Gastroesophageal sphincter (tissue), 4 donors: ENCODE data around the gene COL18A1. TPM values are rescaled to one million over a fixed set of nuclear protein-coding genes. Genes with fewer than 3 reads are reported as not detected.

ENCODE experiments used
- ATAC-seq: fragments of 150-250 bp; one replicate; pipeline ENCODE4 v1.9.1; 2016; ENCODE audit warnings: mild to moderate bottlenecking, moderate library complexity
- H3K27ac ChIP-seq, 4 donors: fragments of 200-600 bp; sonication (generic) in 3 of 4; 1 replicate in 3 of 4; 2 replicates in 1 of 4; pipeline ENCODE4 v1.5.1; 2016 to 2019
- H3K27me3 ChIP-seq: fragments of 200-600 bp; sonication (generic); one replicate; pipeline ENCODE4 v1.5.1; 2019
- H3K36me3 ChIP-seq, 2 donors: fragments of 200-600 bp; sonication (generic); one replicate each; pipeline ENCODE4 v1.5.1; 2019; ENCODE audit warnings: control low read depth in 1 of 2
- H3K4me1 ChIP-seq, 3 donors: fragments of 200-600 bp; sonication (generic); 1 replicate in 2 of 3; 2 replicates in 1 of 3; pipeline ENCODE4 v1.5.1; 2016 to 2019; ENCODE audit warnings: control low read depth in 2 of 3
- H3K4me3 ChIP-seq, 2 donors: fragments of 200-600 bp; sonication (generic); one replicate each; pipeline ENCODE4 v1.5.1; 2019; ENCODE audit warnings: mild to moderate bottlenecking in 1 of 2, moderate library complexity in 1 of 2
- H3K9me3 ChIP-seq, 3 donors: fragments of 200-600 bp; sonication (generic); one replicate each; pipeline ENCODE4 v1.5.1; 2017 to 2019; ENCODE audit warnings: control low read depth in 2 of 3
- CTCF ChIP-seq, 4 experiments: fragments of 200-600 bp in 2 of 4; fragments of 450-650 bp in 2 of 4; sonication (generic) in 1 of 4; IDR thresholded peaks; one replicate each; pipeline ENCODE4 v1.5.1; 2017 to 2019; ENCODE audit warnings: antibody characterized with exemption in 4 of 4, mild to moderate bottlenecking in 2 of 4, moderate library complexity in 2 of 4
- EP300 ChIP-seq: sonication (generic); formaldehyde crosslinking; IDR thresholded peaks from one replicate; pipeline ENCODE4 v1.6.1; 2017; ENCODE audit warnings: antibody characterized with exemption, mild to moderate bottlenecking
- POLR2A ChIP-seq, 2 donors: fragments of 450-650 bp; IDR thresholded peaks; one replicate each; pipeline ENCODE4 v1.6.1; 2017; ENCODE audit warnings: antibody characterized with exemption in 2 of 2, mild to moderate bottlenecking in 2 of 2, moderate library complexity in 1 of 2
- POLR2AphosphoS5 ChIP-seq: sonication (generic); formaldehyde crosslinking; IDR thresholded peaks from one replicate; pipeline ENCODE4 v1.6.1; 2017; ENCODE audit warnings: antibody characterized with exemption
- WGBS, 2 donors: methylation state at CpG; one replicate each; pipeline ENCODE4 v1.1.5; 2018; ENCODE audit warnings: low coverage in 1 of 2; 5-methylcytosine and 5-hydroxymethylcytosine counted together
- total RNA-seq, 4 donors: library from RNA; depleted of rRNA; stranded (reverse); fragments of >200 nt; gene quantifications; one replicate each; pipeline ENCODE4 v1.1.0, GENCODE V29; 2016

Gene COL18A1
- total RNA-seq, 4 donors from 2014 or later = 69.3 to 116 (median 78.4) TPM

- peaks cover 13% of the 10 kb centered on the region for H3K27me3 ChIP-seq
- no peaks in the 10 kb centered on the region for H3K36me3 ChIP-seq
- no peak for ATAC-seq
- H3K4me3 ChIP-seq = no peak overlapping the region
- TF ChIP-seq POLR2AphosphoS5 (no peak), EP300 (no peak), CTCF (IDR thresholded peaks at IDR 0.05) (no peak), POLR2A (IDR thresholded peaks at IDR 0.05) (no peak)
- 82 to 90% methylated on average over 5 to 7 of the region's 7 CpGs for WGBS, 2 donors
- no peak overlapping the region for H3K27ac ChIP-seq
- peaks cover 0 to 24% (median 10%) of the 10 kb centered on the region in 3 donors for H3K4me1 ChIP-seq
- H3K9me3 ChIP-seq = peaks cover 0 to 18% (median 0%) of the 10 kb centered on the region in 3 donors
Measured at GRCh38 chr21:45401054-45401518, 3.9 kb upstream of the COL18A1 start.

- Histone ChIP-seq H3K4me3 (no peak overlapping the region), H3K4me1 (peaks cover 0 to 35% (median 15%) of the 10 kb centered on the region in 3 donors), H3K27ac (no peak overlapping the region), H3K36me3 (no peaks in the 10 kb centered on the region), H3K27me3 (peaks cover 16% of the 10 kb centered on the region), H3K9me3 (peaks cover 0 to 18% (median 0%) of the 10 kb centered on the region in 3 donors)
- no peak for ATAC-seq
- no peak for TF ChIP-seq POLR2A (IDR thresholded peaks at IDR 0.05)
- TF ChIP-seq POLR2AphosphoS5 = no peak
- no peak for TF ChIP-seq EP300
- TF ChIP-seq CTCF (IDR thresholded peaks at IDR 0.05) = no peak
- WGBS, 2 donors = 84 to 92% methylated on average over 4 to 14 of the region's 17 CpGs
Measured at GRCh38 chr21:45401916-45402900, 2.8 kb upstream of the COL18A1 start.

- H3K36me3 ChIP-seq = no peaks in the 10 kb centered on the region
- peaks cover 16% of the 10 kb centered on the region for H3K27me3 ChIP-seq
- no peak for ATAC-seq
- peak overlapping the region in 3 of 4 donors; percentile 74 to 81 (median 81) for H3K27ac ChIP-seq
- peaks cover 0 to 18% (median 0%) of the 10 kb centered on the region in 3 donors for H3K9me3 ChIP-seq
- no peak for TF ChIP-seq POLR2A (IDR thresholded peaks at IDR 0.05)
- H3K4me1 ChIP-seq = peaks cover 0 to 46% (median 18%) of the 10 kb centered on the region in 3 donors
- no peak overlapping the region for H3K4me3 ChIP-seq
- WGBS, 2 donors = 76 to 81% methylated on average over 3 to 4 of the region's 7 CpGs
Measured at GRCh38 chr21:45403133-45403824, 1.7 kb upstream of the COL18A1 start.

GRCh38 chr21:45403825-45404729, 888 bp upstream of the COL18A1 start:
- peaks cover 0 to 18% (median 0%) of the 10 kb centered on the region in 3 donors for H3K9me3 ChIP-seq
- H3K36me3 ChIP-seq = no peaks in the 10 kb centered on the region
- H3K27ac ChIP-seq = peak overlapping the region; percentile 16 to 81 (median 78)
- WGBS, 2 donors = 17 to 29% methylated on average over 13 to 14 of the region's 39 CpGs
- H3K4me3 ChIP-seq = peak overlapping the region; percentile 35 to 72
- H3K4me1 ChIP-seq = peaks cover 0 to 54% (median 18%) of the 10 kb centered on the region in 3 donors
- TF ChIP-seq CTCF (IDR thresholded peaks at IDR 0.05) (no peak), POLR2A (IDR thresholded peaks at IDR 0.05) (peak in 1 of 2 donors; percentile 25)
- peak; percentile 57 for ATAC-seq
- H3K27me3 ChIP-seq = peaks cover 16% of the 10 kb centered on the region
